HG03575 (cell line): ENCODE results near the gene WNK1.
"Not testable (repeated sequence)": the region's sequence is repeated elsewhere in the genome, so short reads cannot be mapped to it uniquely, and the experiment has no call there.

Source experiments
- ATAC-seq: cut with Tn5 transposase; IDR thresholded peaks from one replicate; pipeline ENCODE4 v1.9.1; 2021; ENCODE audit not compliant: unreplicated experiment, insufficient number of reproducible peaks, low FRiP score; ENCODE audit errors: extremely low read depth

The WNK1 gene

GRCh38 chr12:751999-752694, at the start of gene WNK1:
Gene WNK1 (plus strand): TSS chr12:752579. CDS start chr12:753566, 987 bp downstream.
- peak; percentile 43 for ATAC-seq

GRCh38 chr12:704516-705242, 47.7 kb upstream of the WNK1 start:
- no peak for ATAC-seq

- ATAC-seq: not testable (repeated sequence)
Observed at GRCh38 chr12:708084-708483, 44.3 kb upstream of the WNK1 start.

GRCh38 chr12:709455-710020, 42.8 kb upstream of the WNK1 start:
- no peak for ATAC-seq

- no peak for ATAC-seq
Observed at GRCh38 chr12:712172-712863, 40.1 kb upstream of the WNK1 start.

GRCh38 chr12:713281-713875, 39.0 kb upstream of the WNK1 start:
- ATAC-seq: no peak

GRCh38 chr12:716506-716905, 35.9 kb upstream of the WNK1 start:
- no peak for ATAC-seq

GRCh38 chr12:718756-719102, 33.6 kb upstream of the WNK1 start:
- ATAC-seq: no peak

GRCh38 chr12:720231-720941, 32.0 kb upstream of the WNK1 start:
- no peak for ATAC-seq

- no peak for ATAC-seq
Observed at GRCh38 chr12:724194-724855, 28.1 kb upstream of the WNK1 start.

- ATAC-seq: no peak
Observed at GRCh38 chr12:725076-725475, 27.3 kb upstream of the WNK1 start.

- ATAC-seq: no peak
Observed at GRCh38 chr12:726281-727140, 25.9 kb upstream of the WNK1 start.

- ATAC-seq: no peak
Observed at GRCh38 chr12:727321-727720, 25.1 kb upstream of the WNK1 start.

GRCh38 chr12:728781-729180, 23.6 kb upstream of the WNK1 start:
- ATAC-seq: no peak

GRCh38 chr12:729221-729620, 23.2 kb upstream of the WNK1 start:
- ATAC-seq: no peak

GRCh38 chr12:730550-730949, 21.8 kb upstream of the WNK1 start:
- no peak for ATAC-seq

- ATAC-seq: no peak
Observed at GRCh38 chr12:737122-737739, 15.1 kb upstream of the WNK1 start.
